ENCODE data around the gene NLRC4.
"Not testable (repeated sequence)": the region's sequence is repeated elsewhere in the genome, so short reads cannot be mapped to it uniquely, and the experiment has no call there.

The NLRC4 gene

DNA sequence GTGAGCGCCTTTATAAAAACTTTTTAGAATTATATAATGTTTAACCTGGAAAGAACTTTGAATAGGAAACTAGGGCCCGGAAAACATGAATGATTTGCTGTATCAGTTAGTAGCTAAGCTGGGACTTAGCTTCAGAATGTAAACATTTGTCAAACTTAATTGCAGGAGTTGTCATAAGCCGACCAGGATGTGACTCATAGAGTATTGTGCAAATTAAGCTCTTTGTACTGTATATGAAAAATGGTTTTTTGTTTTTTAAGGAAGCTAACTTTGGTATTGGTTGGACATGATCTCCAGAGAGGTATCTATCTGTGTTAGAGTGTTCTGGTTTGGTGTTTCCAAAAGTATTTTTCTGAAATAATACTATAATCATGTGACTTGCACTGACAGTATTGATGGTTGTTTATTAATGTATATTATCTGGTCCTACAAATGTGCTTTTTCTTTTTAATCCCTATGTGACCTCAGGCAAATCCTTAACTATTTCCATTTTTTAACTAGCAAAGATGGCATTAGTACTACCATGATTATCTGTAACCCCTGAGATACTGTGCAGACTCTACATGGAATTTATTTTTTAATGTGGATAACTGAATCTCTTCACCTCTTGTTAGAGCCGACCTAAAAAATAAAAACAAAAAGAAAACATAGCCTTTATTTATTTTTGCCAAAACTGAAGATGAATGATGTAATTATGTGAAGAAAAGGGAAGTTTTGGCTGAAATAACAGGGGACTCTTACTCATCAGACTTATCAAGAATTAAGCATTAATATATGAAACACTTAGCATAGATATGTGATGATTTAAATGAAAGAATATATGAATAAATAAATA, 24.7 kb upstream of the NLRC4 start:
- DNase-seq (ENCODE audit: low spot score) = no peak
- TF ChIP-seq, protein P1, sequence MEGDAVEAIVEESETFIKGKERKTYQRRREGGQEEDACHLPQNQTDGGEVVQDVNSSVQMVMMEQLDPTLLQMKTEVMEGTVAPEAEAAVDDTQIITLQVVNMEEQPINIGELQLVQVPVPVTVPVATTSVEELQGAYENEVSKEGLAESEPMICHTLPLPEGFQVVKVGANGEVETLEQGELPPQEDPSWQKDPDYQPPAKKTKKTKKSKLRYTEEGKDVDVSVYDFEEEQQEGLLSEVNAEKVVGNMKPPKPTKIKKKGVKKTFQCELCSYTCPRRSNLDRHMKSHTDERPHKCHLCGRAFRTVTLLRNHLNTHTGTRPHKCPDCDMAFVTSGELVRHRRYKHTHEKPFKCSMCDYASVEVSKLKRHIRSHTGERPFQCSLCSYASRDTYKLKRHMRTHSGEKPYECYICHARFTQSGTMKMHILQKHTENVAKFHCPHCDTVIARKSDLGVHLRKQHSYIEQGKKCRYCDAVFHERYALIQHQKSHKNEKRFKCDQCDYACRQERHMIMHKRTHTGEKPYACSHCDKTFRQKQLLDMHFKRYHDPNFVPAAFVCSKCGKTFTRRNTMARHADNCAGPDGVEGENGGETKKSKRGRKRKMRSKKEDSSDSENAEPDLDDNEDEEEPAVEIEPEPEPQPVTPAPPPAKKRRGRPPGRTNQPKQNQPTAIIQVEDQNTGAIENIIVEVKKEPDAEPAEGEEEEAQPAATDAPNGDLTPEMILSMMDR (IDR thresholded peaks at IDR 0.05; ENCODE audit: extremely low read depth, insufficient read depth, missing control alignments) = no peak
- in situ Hi-C loops (cut with MboI; ENCODE audit: low pct_unique_long_range_greater_than_20kb, low sequenced_read_pairs, unreplicated experiment) = no loop called here

DNA sequence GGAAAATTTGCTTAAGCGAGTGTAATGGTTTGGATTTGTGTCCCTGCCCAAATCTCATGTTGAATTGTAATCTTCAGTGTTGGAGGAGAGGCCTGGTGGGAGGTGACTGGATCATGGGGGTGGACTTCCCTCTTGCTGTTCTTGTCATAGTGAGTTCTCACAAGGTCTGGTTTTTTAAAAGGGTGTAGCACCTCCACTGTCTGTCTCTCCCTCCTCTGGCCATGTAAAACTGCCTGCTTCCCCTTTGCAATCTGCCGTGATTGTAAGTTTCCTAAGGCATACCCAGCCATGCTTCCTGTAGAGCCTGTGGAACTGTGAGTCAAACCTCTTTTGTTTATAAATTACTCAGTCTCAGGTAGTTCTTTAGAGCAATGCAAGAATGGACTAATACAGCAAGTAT, 19.6 kb upstream of the NLRC4 start:
- TF ChIP-seq, protein P1 (IDR thresholded peaks at IDR 0.05; ENCODE audit: extremely low read depth, insufficient read depth, missing control alignments) = no peak
- DNase-seq (ENCODE audit: low spot score) = no peak
- in situ Hi-C loops (cut with MboI; ENCODE audit: low pct_unique_long_range_greater_than_20kb, low sequenced_read_pairs, unreplicated experiment) = no loop called here

DNA sequence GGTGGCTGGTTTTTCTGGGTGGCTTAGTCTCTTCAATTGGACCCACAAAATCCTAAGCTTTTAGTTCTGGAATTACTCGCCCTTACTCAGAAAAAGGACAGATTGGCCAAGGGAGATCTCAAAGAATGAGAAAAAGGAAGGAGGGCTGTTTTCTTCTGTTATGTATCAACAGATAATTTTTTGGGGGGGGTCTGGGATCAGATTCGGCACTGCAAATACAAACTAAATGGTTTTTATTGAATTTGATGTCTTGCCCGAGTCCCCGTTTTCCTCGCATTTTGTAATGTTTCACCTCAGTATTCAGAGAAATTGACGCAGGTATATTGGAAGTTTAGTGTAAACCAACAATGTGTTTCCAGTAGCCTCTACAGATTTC, 13.8 kb upstream of the NLRC4 start:
- in situ Hi-C loops (cut with MboI; ENCODE audit: low pct_unique_long_range_greater_than_20kb, low sequenced_read_pairs, unreplicated experiment) = no loop called here
- no peak for DNase-seq (ENCODE audit: low spot score)
- TF ChIP-seq, protein P1 (IDR thresholded peaks at IDR 0.05; ENCODE audit: extremely low read depth, insufficient read depth, missing control alignments) = no peak

- TF ChIP-seq, protein P1 (IDR thresholded peaks at IDR 0.05; ENCODE audit: extremely low read depth, insufficient read depth, missing control alignments) = no peak
- in situ Hi-C loops (cut with MboI; ENCODE audit: low pct_unique_long_range_greater_than_20kb, low sequenced_read_pairs, unreplicated experiment) = no loop called here
- peak; percentile 98 for DNase-seq (ENCODE audit: low spot score)
These were observed 13.2 kb upstream of the NLRC4 start, which contains the start of gene YIPF4 for GRCh38 chr2:32277674-32278477. Gene YIPF4, plus strand, starts transcription at chr2:32277904. Its CDS starts 252 bp downstream, at chr2:32278156.

GRCh38 chr2:32277363-32277673, 12.6 kb upstream of the NLRC4 start:
- in situ Hi-C loops (cut with MboI; ENCODE audit: low pct_unique_long_range_greater_than_20kb, low sequenced_read_pairs, unreplicated experiment) = no loop called here
- TF ChIP-seq, protein P1 (IDR thresholded peaks at IDR 0.05; ENCODE audit: extremely low read depth, insufficient read depth, missing control alignments) = no peak
- no peak for DNase-seq (ENCODE audit: low spot score)

GRCh38 chr2:32275790-32276189, 11.1 kb upstream of the NLRC4 start:
- in situ Hi-C loops (cut with MboI; ENCODE audit: low pct_unique_long_range_greater_than_20kb, low sequenced_read_pairs, unreplicated experiment); DNase-seq (ENCODE audit: low spot score): not testable (repeated sequence)

DNA sequence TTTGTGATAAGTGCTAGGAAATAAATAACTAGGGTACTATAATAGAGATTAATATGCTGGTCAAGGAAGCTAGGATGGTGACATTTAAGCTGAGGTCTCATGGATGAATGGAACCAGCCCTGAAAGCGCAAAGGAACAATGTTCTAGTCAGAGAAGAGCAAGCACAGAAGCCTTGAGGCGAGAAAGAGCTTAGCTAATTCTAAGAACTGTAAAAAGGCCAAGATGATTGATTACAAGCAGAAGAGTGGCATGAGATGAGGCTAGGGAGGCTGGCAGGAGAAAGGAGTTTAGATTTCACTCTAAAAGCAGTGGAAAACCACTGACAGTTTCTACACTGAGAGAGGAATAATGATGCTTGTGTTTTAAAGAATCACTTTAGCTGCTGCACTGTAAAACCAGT, 9.6 kb upstream of the NLRC4 start:
- in situ Hi-C loops (cut with MboI; ENCODE audit: low pct_unique_long_range_greater_than_20kb, low sequenced_read_pairs, unreplicated experiment) = no loop called here
- no peak for DNase-seq (ENCODE audit: low spot score)
- TF ChIP-seq, protein P1 (IDR thresholded peaks at IDR 0.05; ENCODE audit: extremely low read depth, insufficient read depth, missing control alignments) = no peak

Measured in GM13977 (cell line).